Esophagus squamous epithelium (tissue), 5 donors: ENCODE results near the gene KHSRP. TPM values are rescaled to one million over a fixed set of nuclear protein-coding genes. Genes with fewer than 3 reads are reported as not detected.

Experiments used
- DNase-seq: peaks from one replicate; lab custom pipeline; 2025; lab: John Stamatoyannopoulos, UW
- H3K27ac ChIP-seq, 4 donors: fragments of 200-600 bp; sonication (generic); one replicate each; pipeline ENCODE4 v1.5.1; 2016 to 2019; ENCODE audit warnings: mild to moderate bottlenecking in 1 of 4
- H3K27me3 ChIP-seq, 4 donors: fragments of 200-600 bp; sonication (generic); 1 replicate in 3 of 4; 2 replicates in 1 of 4; pipeline versions ENCODE4 v1.5.1 to v1.6.0; 2017 to 2021; ENCODE audit warnings: antibody characterized with exemption in 1 of 4
- H3K36me3 ChIP-seq, 3 donors: fragments of 200-600 bp; sonication (generic); one replicate each; pipeline ENCODE4 v1.5.1; 2016 to 2019
- H3K4me1 ChIP-seq, 3 donors: fragments of 200-600 bp; sonication (generic); one replicate each; pipeline ENCODE4 v1.5.1; 2017 to 2019
- H3K4me3 ChIP-seq, 4 donors: fragments of 200-600 bp; sonication (generic); 1 replicate in 3 of 4; 2 replicates in 1 of 4; pipeline ENCODE4 v1.5.1; 2016 to 2019; ENCODE audit warnings: mild to moderate bottlenecking in 2 of 4, moderate library complexity in 1 of 4
- H3K9me3 ChIP-seq, 3 donors: fragments of 200-600 bp; sonication (generic); one replicate each; pipeline ENCODE4 v1.5.1; 2016 to 2019
- POLR2A ChIP-seq, 4 donors: fragments of 450-650 bp; IDR thresholded peaks; one replicate each; pipeline ENCODE4 v1.6.1; 2017; ENCODE audit warnings: antibody characterized with exemption in 4 of 4, mild to moderate bottlenecking in 4 of 4, moderate library complexity in 3 of 4
- WGBS, 2 donors: methylation state at CpG; one replicate each; pipeline ENCODE4 v1.1.5; 2018; 5-methylcytosine and 5-hydroxymethylcytosine counted together
- intact Hi-C: fragments of 100-400 bp; cut with DNase I; formaldehyde crosslinking; loops from one replicate; pipeline ENCODE4 v1.15.0; 2022
- total RNA-seq, 4 donors: library from RNA; depleted of rRNA; stranded (reverse); fragments of >200 nt; gene quantifications; one replicate each; pipeline ENCODE4 v1.1.0, GENCODE V29; 2016
- TF ChIP-seq, protein P1 (sequence below), 6 experiments: fragments of 450-650 bp in 4 of 6; fragments of 200-600 bp in 2 of 6; sonication (generic) in 2 of 6; IDR thresholded peaks; one replicate each; pipeline ENCODE4 v1.5.1; 2016 to 2019; ENCODE audit warnings: antibody characterized with exemption in 6 of 6, mild to moderate bottlenecking in 4 of 6, moderate library complexity in 4 of 6
- donor health status: DM: yes; HTN: yes; CAD: no.

The KHSRP gene
- total RNA-seq, 4 donors from 2014 or later: 111 to 158 (median 125) TPM

- Histone ChIP-seq H3K27ac (no peak overlapping the region), H3K27me3 (no peaks in the 10 kb centered on the region), H3K36me3 (peaks cover 0 to 77% (median 8%) of the 10 kb centered on the region in 3 donors), H3K9me3 (peaks cover 0 to 14% (median 7%) of the 10 kb centered on the region in 3 donors), H3K4me1 (peaks cover 0 to 4% (median 0%) of the 10 kb centered on the region in 3 donors), H3K4me3 (no peak overlapping the region)
- WGBS, 2 donors: 98 to 100% methylated on average over 2 of the region's 2 CpGs
- no peak for DNase-seq
- TF ChIP-seq, protein P1, sequence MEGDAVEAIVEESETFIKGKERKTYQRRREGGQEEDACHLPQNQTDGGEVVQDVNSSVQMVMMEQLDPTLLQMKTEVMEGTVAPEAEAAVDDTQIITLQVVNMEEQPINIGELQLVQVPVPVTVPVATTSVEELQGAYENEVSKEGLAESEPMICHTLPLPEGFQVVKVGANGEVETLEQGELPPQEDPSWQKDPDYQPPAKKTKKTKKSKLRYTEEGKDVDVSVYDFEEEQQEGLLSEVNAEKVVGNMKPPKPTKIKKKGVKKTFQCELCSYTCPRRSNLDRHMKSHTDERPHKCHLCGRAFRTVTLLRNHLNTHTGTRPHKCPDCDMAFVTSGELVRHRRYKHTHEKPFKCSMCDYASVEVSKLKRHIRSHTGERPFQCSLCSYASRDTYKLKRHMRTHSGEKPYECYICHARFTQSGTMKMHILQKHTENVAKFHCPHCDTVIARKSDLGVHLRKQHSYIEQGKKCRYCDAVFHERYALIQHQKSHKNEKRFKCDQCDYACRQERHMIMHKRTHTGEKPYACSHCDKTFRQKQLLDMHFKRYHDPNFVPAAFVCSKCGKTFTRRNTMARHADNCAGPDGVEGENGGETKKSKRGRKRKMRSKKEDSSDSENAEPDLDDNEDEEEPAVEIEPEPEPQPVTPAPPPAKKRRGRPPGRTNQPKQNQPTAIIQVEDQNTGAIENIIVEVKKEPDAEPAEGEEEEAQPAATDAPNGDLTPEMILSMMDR (IDR thresholded peaks at IDR 0.05): no peak
- no peak for TF ChIP-seq POLR2A (IDR thresholded peaks at IDR 0.05)
- intact Hi-C loops: no loop called here
These were observed 28.3 kb upstream of the KHSRP start for GRCh38 chr19:6452899-6453298.

GRCh38 chr19:6452223-6452614, 27.6 kb upstream of the KHSRP start:
- Histone ChIP-seq H3K9me3 (peaks cover 0 to 14% (median 7%) of the 10 kb centered on the region in 3 donors), H3K4me3 (no peak overlapping the region), H3K36me3 (peaks cover 0 to 81% (median 8%) of the 10 kb centered on the region in 3 donors), H3K27me3 (no peaks in the 10 kb centered on the region), H3K27ac (no peak overlapping the region), H3K4me1 (peaks cover 0 to 8% (median 0%) of the 10 kb centered on the region in 3 donors)
- intact Hi-C loops: no loop called here
- TF ChIP-seq POLR2A (IDR thresholded peaks at IDR 0.05): no peak
- TF ChIP-seq, protein P1 (IDR thresholded peaks at IDR 0.05): no peak
- 93 to 96% methylated on average over 11 to 15 of the region's 19 CpGs for WGBS, 2 donors
- DNase-seq: no peak

GRCh38 chr19:6451583-6452222, 27.1 kb upstream of the KHSRP start:
- H3K9me3 ChIP-seq: peaks cover 0 to 14% (median 7%) of the 10 kb centered on the region in 3 donors
- no peak overlapping the region for H3K27ac ChIP-seq
- no peak for DNase-seq
- H3K4me3 ChIP-seq: no peak overlapping the region
- 84 to 88% methylated on average over 5 to 6 of the region's 7 CpGs for WGBS, 2 donors
- peaks cover 0 to 8% (median 0%) of the 10 kb centered on the region in 3 donors for H3K4me1 ChIP-seq
- intact Hi-C loops: no loop called here
- H3K27me3 ChIP-seq: no peaks in the 10 kb centered on the region
- peaks cover 0 to 81% (median 8%) of the 10 kb centered on the region in 3 donors for H3K36me3 ChIP-seq
- TF ChIP-seq, protein P1 (IDR thresholded peaks at IDR 0.05): no peak
- TF ChIP-seq POLR2A (IDR thresholded peaks at IDR 0.05): no peak

GRCh38 chr19:6450166-6450565, 25.6 kb upstream of the KHSRP start:
- WGBS, 2 donors: 97% methylated on average over 5 of the region's 5 CpGs
- intact Hi-C loops: no loop called here
- Histone ChIP-seq H3K36me3 (peaks cover 0 to 80% (median 8%) of the 10 kb centered on the region in 3 donors), H3K27me3 (no peaks in the 10 kb centered on the region), H3K4me3 (no peak overlapping the region), H3K4me1 (peaks cover 0 to 8% (median 0%) of the 10 kb centered on the region in 3 donors), H3K9me3 (peaks cover 0 to 14% (median 7%) of the 10 kb centered on the region in 3 donors), H3K27ac (no peak overlapping the region)
- TF ChIP-seq, protein P1 (IDR thresholded peaks at IDR 0.05): no peak
- no peak for TF ChIP-seq POLR2A (IDR thresholded peaks at IDR 0.05)
- no peak for DNase-seq

DNA sequence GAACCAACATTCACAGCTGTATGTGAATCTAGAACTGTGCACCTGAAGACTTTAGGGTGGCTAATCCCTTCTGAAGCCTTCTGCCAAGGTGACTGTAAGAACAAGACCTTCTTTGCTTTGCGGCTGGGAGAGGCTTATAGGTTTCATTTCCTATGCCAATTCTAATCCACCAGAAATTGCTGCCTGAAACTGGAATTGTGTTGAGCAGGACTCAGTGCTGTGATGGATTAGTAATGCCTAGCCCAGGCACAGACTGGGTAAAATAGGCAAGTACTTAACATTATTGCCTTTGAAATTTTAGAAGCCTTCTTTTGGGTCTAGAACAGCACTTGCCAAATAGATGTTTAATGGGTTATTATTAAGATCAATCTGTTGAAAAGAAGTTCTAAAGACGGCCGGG, 23.4 kb upstream of the KHSRP start:
- Histone ChIP-seq H3K36me3 (peaks cover 0 to 77% (median 0%) of the 10 kb centered on the region in 3 donors), H3K4me1 (peaks cover 0 to 8% (median 0%) of the 10 kb centered on the region in 3 donors), H3K27ac (peak overlapping the region in 2 of 4 donors; percentile 40 to 53), H3K27me3 (no peaks in the 10 kb centered on the region), H3K9me3 (no peaks in the 10 kb centered on the region), H3K4me3 (no peak overlapping the region)
- TF ChIP-seq, protein P1 (IDR thresholded peaks at IDR 0.05): no peak
- no peak for TF ChIP-seq POLR2A (IDR thresholded peaks at IDR 0.05)
- 39 to 42% methylated on average over 3 of the region's 3 CpGs for WGBS, 2 donors
- DNase-seq: no peak
- intact Hi-C loops: no loop called here
